ENCODE measurements around the gene CLBA1. TPM values are rescaled to one million over a fixed set of nuclear protein-coding genes. Genes with fewer than 3 reads are reported as not detected.
A peak's percentile ranks its signal among the peaks of the same experiment; 100 is the strongest.

CLBA1 gene
- total and polyA plus RNA-seq, 9 of the 15 experiments (the other 6 are each of a cell fraction or from before 2014, with no cell fraction given), result 0.04 to 3.9 (median 2.6) TPM

- TF ChIP-seq SIN3A (IDR thresholded peaks at IDR 0.05; ENCODE audit: borderline replicate concordance in 2 of 2, control insufficient read depth in 1 of 2, low read depth in 2 of 2, low read length in 2 of 2) (0 out of 4 replicates have a peak, but pooled peaks of 1 of the 2 experiments have one; percentile 24), LEF1 (IDR thresholded peaks at IDR 0.05) (no peak), ZBTB7A (IDR thresholded peaks at IDR 0.05; ENCODE audit: borderline replicate concordance, control insufficient read depth, low read depth, low read length) (peak; percentile 31), CREB3L1 (IDR thresholded peaks at IDR 0.05; ENCODE audit: borderline replicate concordance, low read depth) (no peak), ZNF12 (CRISPR knock-in tag; IDR thresholded peaks at IDR 0.05) (no peak), PHF8 (IDR thresholded peaks at IDR 0.05; ENCODE audit: borderline replicate concordance, low read length) (peak; percentile 37; the same call in 1 of the 2 replicates), STAG1 (CRISPR knock-in tag; IDR thresholded peaks at IDR 0.05; ENCODE audit: borderline replicate concordance) (no peak), NEUROD1 (IDR thresholded peaks at IDR 0.05; ENCODE audit: borderline replicate concordance, low read depth, low read length, partially characterized antibody) (no peak), MXI1 (IDR thresholded peaks at IDR 0.05; ENCODE audit: low read depth, low read length) (no peak), ARID1B (IDR thresholded peaks at IDR 0.05) (no peak), MLLT1 (IDR thresholded peaks at IDR 0.05) (no peak), ZNF740 (CRISPR knock-in tag; IDR thresholded peaks at IDR 0.05) (no peak), ZNF740 (tag; IDR thresholded peaks at IDR 0.05) (no peak), YY1 (IDR thresholded peaks at IDR 0.05; ENCODE audit: borderline replicate concordance in 1 of 3, control insufficient read depth in 1 of 3, extremely low read depth in 1 of 3, insufficient read depth in 3 of 3, insufficient read length in 1 of 3, insufficient replicate concordance in 2 of 3, low read depth in 1 of 3, low read length in 2 of 3) (peak in 1 of 3 experiments; percentile 7), JUNB (CRISPR knock-in tag; conservative IDR thresholded peaks at IDR 0.05) (no peak)
- TF ChIP-seq, protein P1, sequence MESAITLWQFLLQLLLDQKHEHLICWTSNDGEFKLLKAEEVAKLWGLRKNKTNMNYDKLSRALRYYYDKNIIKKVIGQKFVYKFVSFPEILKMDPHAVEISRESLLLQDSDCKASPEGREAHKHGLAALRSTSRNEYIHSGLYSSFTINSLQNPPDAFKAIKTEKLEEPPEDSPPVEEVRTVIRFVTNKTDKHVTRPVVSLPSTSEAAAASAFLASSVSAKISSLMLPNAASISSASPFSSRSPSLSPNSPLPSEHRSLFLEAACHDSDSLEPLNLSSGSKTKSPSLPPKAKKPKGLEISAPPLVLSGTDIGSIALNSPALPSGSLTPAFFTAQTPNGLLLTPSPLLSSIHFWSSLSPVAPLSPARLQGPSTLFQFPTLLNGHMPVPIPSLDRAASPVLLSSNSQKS (CRISPR knock-in tag; IDR thresholded peaks at IDR 0.05), result no peak
Measured at GRCh38 chr14:104977681-104978653, 7.6 kb upstream of the CLBA1 start, which contains the start of gene AHNAK2 (continued).

Data from K562 (cell line).